Mucosa of descending colon (tissue), 3 donors: Measurements from ENCODE around the gene GGT1. TPM values are rescaled to one million over a fixed set of nuclear protein-coding genes. Genes with fewer than 3 reads are reported as not detected.

Experiments
- ATAC-seq: fragments of 200-7000 bp; cut with Tn5 transposase; one replicate; pipeline ENCODE4 v1.9.1; 2020; ENCODE audit warnings: mild to moderate bottlenecking, moderate library complexity
- DNase-seq, 3 donors: peaks; one replicate each; pipeline ENCODE4 v3.0.0-alpha.2; 2020
- H3K36me3 ChIP-seq: fragments of 200-600 bp; one replicate; pipeline ENCODE4 v1.8.0; 2021; ENCODE audit warnings: low read depth, mild to moderate bottlenecking
- H3K4me1 ChIP-seq: fragments of 200-600 bp; one replicate; pipeline ENCODE4 v1.8.0; 2021; ENCODE audit warnings: low read depth, mild to moderate bottlenecking
- H3K4me3 ChIP-seq: fragments of 200-600 bp; one replicate; pipeline ENCODE4 v1.8.0; 2021; ENCODE audit warnings: mild to moderate bottlenecking
- H3K9me3 ChIP-seq: fragments of 200-600 bp; one replicate; pipeline ENCODE4 v1.8.0; 2021; ENCODE audit warnings: mild to moderate bottlenecking
- CTCF ChIP-seq: fragments of 200-600 bp; IDR thresholded peaks from one replicate; pipeline ENCODE4 v1.8.0; 2022; ENCODE audit warnings: antibody characterized with exemption, mild to moderate bottlenecking
- intact Hi-C, 2 donors: fragments of 100-400 bp; cut with DNase I in 1 of 2; cut with micrococcal nuclease in 1 of 2; formaldehyde crosslinking; loops; one replicate each; pipeline versions ENCODE4 v1.11.0 to v1.11.1; 2022; cut with DNase I, micrococcal nuclease
- total RNA-seq, 3 donors: library from RNA; stranded (reverse); fragmentation: NEBNext Ultra II Directional in 2 of 3; extraction: Animal tissue kit (Norgen Biotek cat#: 25700) in 2 of 3; gene quantifications; one replicate each; pipeline versions ENCODE4 v1.2.1 to v1.2.4, GENCODE V29; 2021 to 2023
- donor health status: DM: no; HTN: no; CAD: no; lungs with moderate emphysema.
- donor health status: DM: no; HTN: no; CAD: no.
- donor health status: DM: no; HTN: yes; CAD: no.

Gene GGT1
- total RNA-seq, 3 donors from 2014 or later = 10.9 to 124 (median 57.2) TPM

GRCh38 chr22:24585927-24586546, 17.0 kb upstream of the GGT1 start:
- intact Hi-C loops = no loop called here
- H3K4me1 ChIP-seq = peaks cover under 1% of the 10 kb centered on the region
- no peak for DNase-seq
- H3K36me3 ChIP-seq = no peaks in the 10 kb centered on the region
- ATAC-seq = no peak
- TF ChIP-seq CTCF = no peak
- H3K9me3 ChIP-seq = no peaks in the 10 kb centered on the region
- H3K4me3 ChIP-seq = no peak overlapping the region

- no peaks in the 10 kb centered on the region for H3K36me3 ChIP-seq
- ATAC-seq = no peak
Observed at GRCh38 chr22:24587251-24587650, 15.7 kb upstream of the GGT1 start.

GRCh38 chr22:24587948-24588347, 15.0 kb upstream of the GGT1 start:
- H3K9me3 ChIP-seq = no peaks in the 10 kb centered on the region
- H3K36me3 ChIP-seq = no peaks in the 10 kb centered on the region
- H3K4me3 ChIP-seq = no peak overlapping the region
- intact Hi-C loops = no loop called here
- H3K4me1 ChIP-seq = no peaks in the 10 kb centered on the region
- ATAC-seq = no peak
- DNase-seq = no peak
- TF ChIP-seq CTCF = no peak

More at GRCh38 chr22:24587251-24587650, 15.7 kb upstream of the GGT1 start:
- H3K4me1 ChIP-seq = no peaks in the 10 kb centered on the region
- intact Hi-C loops = no loop called here
- no peak for TF ChIP-seq CTCF
- no peaks in the 10 kb centered on the region for H3K9me3 ChIP-seq
- DNase-seq = no peak
- no peak overlapping the region for H3K4me3 ChIP-seq

GRCh38 chr22:24588381-24588756, 14.6 kb upstream of the GGT1 start:
- no peaks in the 10 kb centered on the region for H3K36me3 ChIP-seq
- TF ChIP-seq CTCF = no peak
- intact Hi-C loops = no loop called here
- DNase-seq (no peak), ATAC-seq (no peak)
- H3K9me3 ChIP-seq = no peaks in the 10 kb centered on the region
- H3K4me3 ChIP-seq = no peak overlapping the region
- H3K4me1 ChIP-seq = no peaks in the 10 kb centered on the region

GRCh38 chr22:24588757-24589481, 14.1 kb upstream of the GGT1 start:
- DNase-seq (no peak), ATAC-seq (no peak)
- no peaks in the 10 kb centered on the region for H3K36me3 ChIP-seq
- TF ChIP-seq CTCF = no peak
- no peaks in the 10 kb centered on the region for H3K9me3 ChIP-seq
- intact Hi-C loops = no loop called here
- H3K4me3 ChIP-seq = no peak overlapping the region
- peaks cover 4% of the 10 kb centered on the region for H3K4me1 ChIP-seq
